DMS 273 (cell line): ENCODE measurements around the gene OVAAL.
"Not testable (repeated sequence)": the region's sequence is repeated elsewhere in the genome, so short reads cannot be mapped to it uniquely, and the experiment has no call there.

Experiments
- DNase-seq: peaks from one replicate; lab custom pipeline; 2025; ENCODE audit not compliant: unreplicated experiment; lab: John Stamatoyannopoulos, UW

Gene OVAAL

GRCh38 chr1:180540697-180541594, 17.8 kb upstream of the OVAAL start:
- DNase-seq: no peak

GRCh38 chr1:180542113-180542837, 16.5 kb upstream of the OVAAL start:
- no peak for DNase-seq

- no peak for DNase-seq
Observed at GRCh38 chr1:180542838-180543145, 16.0 kb upstream of the OVAAL start.

GRCh38 chr1:180544050-180544449, 14.7 kb upstream of the OVAAL start:
- DNase-seq: no peak

GRCh38 chr1:180545991-180546390, 12.8 kb upstream of the OVAAL start:
- no peak for DNase-seq

- no peak for DNase-seq
Observed at GRCh38 chr1:180548686-180549317, 10.0 kb upstream of the OVAAL start.

GRCh38 chr1:180549770-180550169, 9.0 kb upstream of the OVAAL start:
- DNase-seq: not testable (repeated sequence)

GRCh38 chr1:180550241-180550640, 8.5 kb upstream of the OVAAL start:
- no peak for DNase-seq

- no peak for DNase-seq
Observed at GRCh38 chr1:180551997-180552396, 6.8 kb upstream of the OVAAL start.

GRCh38 chr1:180553046-180553445, 5.7 kb upstream of the OVAAL start:
- not testable (repeated sequence) for DNase-seq

GRCh38 chr1:180555411-180555810, 3.4 kb upstream of the OVAAL start:
- DNase-seq: no peak

- DNase-seq: no peak
Observed at GRCh38 chr1:180560200-180560867, 1.6 kb downstream of the OVAAL start.

GRCh38 chr1:180560868-180561600, 2.3 kb downstream of the OVAAL start:
- peak; percentile 50 for DNase-seq

- no peak for DNase-seq
Observed at GRCh38 chr1:180562640-180563025, 3.9 kb downstream of the OVAAL start.

- no peak for DNase-seq
Observed at GRCh38 chr1:180563026-180563827, 4.5 kb downstream of the OVAAL start.

GRCh38 chr1:180565121-180565871, 6.5 kb downstream of the OVAAL start:
- DNase-seq: no peak

- no peak for DNase-seq
Observed at GRCh38 chr1:180566026-180566425, 7.3 kb downstream of the OVAAL start.

GRCh38 chr1:180566495-180566894, 7.7 kb downstream of the OVAAL start:
- DNase-seq: no peak

- no peak for DNase-seq
Observed at GRCh38 chr1:180567654-180568053, 8.9 kb downstream of the OVAAL start.
